AG08395 (cell line): ENCODE measurements around the gene MDM1.

Source experiments
- DNase-seq: peaks from one replicate; pipeline ENCODE4 v3.0.0; 2012; ENCODE audit warnings: mixed read lengths, low spot score

Gene MDM1

GRCh38 chr12:68319988-68320623 lies 12.1 kb downstream of the MDM1 start:
- DNase-seq, result peak; percentile 74

GRCh38 chr12:68317047-68317667 lies 15.0 kb downstream of the MDM1 start:
- peak; percentile 44 for DNase-seq

GRCh38 chr12:68310370-68310769 lies 21.8 kb downstream of the MDM1 start:
- DNase-seq, result peak; percentile 55

GRCh38 chr12:68306564-68306963 lies 25.6 kb downstream of the MDM1 start:
- DNase-seq, result no peak

GRCh38 chr12:68305278-68305677 lies 26.9 kb downstream of the MDM1 start:
- DNase-seq, result no peak

GRCh38 chr12:68304626-68305025 lies 27.5 kb downstream of the MDM1 start:
- DNase-seq, result no peak

- no peak for DNase-seq
Observed at GRCh38 chr12:68303850-68304249, 28.3 kb downstream of the MDM1 start.

GRCh38 chr12:68297929-68298328 lies 34.2 kb downstream of the MDM1 start:
- no peak for DNase-seq

GRCh38 chr12:68294251-68294650 lies 37.9 kb downstream of the MDM1 start:
- DNase-seq, result no peak

GRCh38 chr12:68293347-68293746 lies 38.8 kb downstream of the MDM1 start:
- DNase-seq, result no peak

- no peak for DNase-seq
Observed at GRCh38 chr12:68292151-68292943, 39.8 kb downstream of the MDM1 start.

GRCh38 chr12:68291396-68292036 lies 40.6 kb downstream of the MDM1 start:
- no peak for DNase-seq

GRCh38 chr12:68290126-68290525 lies 42.0 kb downstream of the MDM1 start:
- no peak for DNase-seq

- no peak for DNase-seq
Observed at GRCh38 chr12:68287106-68287505, 45.1 kb downstream of the MDM1 start.

- DNase-seq, result no peak
Observed at GRCh38 chr12:68286396-68286795, 45.8 kb downstream of the MDM1 start.

GRCh38 chr12:68285541-68285940 lies 46.6 kb downstream of the MDM1 start:
- DNase-seq, result no peak

GRCh38 chr12:68281322-68282077 lies 50.7 kb downstream of the MDM1 start:
- no peak for DNase-seq

- DNase-seq, result no peak
Observed at GRCh38 chr12:68280240-68280639, 51.9 kb downstream of the MDM1 start.

GRCh38 chr12:68279227-68280054 lies 52.7 kb downstream of the MDM1 start:
- DNase-seq, result no peak

- DNase-seq, result no peak
Observed at GRCh38 chr12:68276402-68276930, 55.7 kb downstream of the MDM1 start.

GRCh38 chr12:68272732-68273131 lies 59.4 kb downstream of the MDM1 start:
- no peak for DNase-seq
